HG03045 (cell line): ENCODE data around the gene TOX3.

Source experiments
- ATAC-seq: cut with Tn5 transposase; IDR thresholded peaks from one replicate; pipeline ENCODE4 v1.9.1; 2021; ENCODE audit warnings: mild to moderate bottlenecking, moderate library complexity; ENCODE audit not compliant: unreplicated experiment

TOX3 gene

DNA sequence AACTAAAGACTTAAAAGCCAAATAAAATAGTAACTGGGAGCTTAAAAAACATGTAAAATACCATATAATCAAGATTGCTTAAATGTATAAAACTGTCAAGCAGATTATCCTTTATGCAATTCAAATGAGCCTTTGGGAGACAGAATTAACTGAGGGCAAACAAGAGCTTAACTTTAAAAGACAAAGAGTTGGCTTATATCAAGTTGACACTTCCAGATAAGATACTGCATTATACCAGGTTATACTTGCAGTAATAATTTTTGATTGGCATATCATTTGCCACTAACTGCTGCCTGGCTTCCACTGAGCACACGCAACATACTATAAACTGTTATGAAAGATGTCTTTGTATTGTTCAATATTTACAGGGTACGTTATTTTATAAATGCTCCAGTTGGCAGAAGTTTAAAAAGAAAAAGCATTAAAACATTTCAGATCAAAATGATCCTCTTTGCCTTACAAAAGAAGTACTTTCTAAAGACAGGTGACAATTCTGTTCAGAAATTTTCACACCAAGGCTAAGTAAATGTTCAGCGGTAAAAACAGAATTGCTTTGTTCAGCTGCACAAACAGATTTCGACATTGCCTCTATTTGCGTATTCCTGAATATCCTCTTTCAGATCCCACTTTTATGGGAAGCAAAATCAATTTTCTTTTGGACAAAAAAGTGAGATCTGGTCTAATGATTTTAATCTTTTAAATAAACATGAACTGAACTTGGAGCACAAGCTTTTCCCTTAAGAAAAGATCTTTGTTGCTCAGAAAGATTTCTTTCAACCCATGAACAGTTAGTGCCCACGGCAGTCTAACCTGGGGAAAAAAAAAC, 50.7 kb downstream of the TOX3 start:
- ATAC-seq: no peak

DNA sequence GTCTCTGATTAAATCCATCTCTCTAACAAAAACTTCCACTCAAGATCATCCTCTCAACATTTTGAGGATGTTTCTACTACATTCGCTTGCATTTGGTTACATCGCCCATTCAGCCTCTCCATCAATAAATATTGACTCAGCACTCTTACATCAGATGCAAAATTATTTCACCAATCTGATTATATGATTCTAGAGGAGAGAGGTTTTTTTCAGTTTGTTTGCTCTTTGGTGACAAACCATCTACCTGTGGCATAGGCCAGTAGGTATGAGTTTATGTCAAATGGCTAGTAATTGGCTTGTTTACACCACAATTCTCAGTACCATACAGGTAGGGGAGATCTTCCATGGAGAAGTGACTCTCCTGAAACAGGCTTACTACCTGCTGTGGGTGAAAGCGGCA, 52.3 kb downstream of the TOX3 start:
- ATAC-seq: no peak

DNA sequence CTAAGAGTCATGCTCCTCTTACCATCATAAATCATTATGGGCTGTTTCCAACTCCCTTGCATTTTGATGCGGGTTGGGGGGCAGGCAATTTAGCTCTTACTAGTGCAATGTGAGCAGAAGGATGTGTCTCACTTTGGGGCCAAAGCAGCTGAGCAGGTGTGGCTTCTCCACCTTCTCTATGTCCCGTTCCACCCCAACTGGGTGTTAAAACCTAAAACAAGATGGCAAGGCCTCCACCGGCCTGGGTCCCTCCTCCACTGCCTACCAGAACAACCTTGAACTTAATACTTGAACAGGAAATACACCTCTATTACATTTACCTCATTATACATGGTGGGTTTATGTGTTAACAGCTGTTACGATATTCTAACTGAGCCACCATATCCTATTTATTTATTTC, 52.8 kb downstream of the TOX3 start:
- no peak for ATAC-seq

DNA sequence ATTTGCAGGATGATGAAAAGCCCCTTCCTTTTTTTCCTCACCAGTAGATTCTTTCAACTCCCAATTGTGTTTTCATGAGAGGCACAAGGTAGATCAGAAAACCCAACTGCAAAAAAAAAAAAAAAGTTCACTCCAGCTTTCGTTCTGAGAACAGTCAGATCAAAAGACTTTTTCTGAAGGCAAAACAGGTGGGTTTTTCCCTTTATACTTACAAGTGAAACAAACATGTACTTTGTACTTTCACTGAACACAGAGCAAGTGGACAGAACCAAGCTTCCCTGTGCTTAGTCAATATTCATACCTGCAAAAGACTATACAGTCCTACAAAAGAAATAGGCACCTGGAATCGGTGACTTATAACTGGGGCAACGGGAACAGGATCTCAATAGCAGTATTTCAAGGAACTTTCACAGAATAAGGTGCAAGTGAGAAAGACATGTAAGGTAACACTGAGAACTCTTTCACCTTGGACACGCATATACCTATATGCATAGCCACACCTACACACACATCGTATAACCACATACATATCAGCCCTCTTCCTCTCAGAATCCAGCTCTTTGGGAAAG, 54.1 kb downstream of the TOX3 start:
- peak; percentile 69 for ATAC-seq

DNA sequence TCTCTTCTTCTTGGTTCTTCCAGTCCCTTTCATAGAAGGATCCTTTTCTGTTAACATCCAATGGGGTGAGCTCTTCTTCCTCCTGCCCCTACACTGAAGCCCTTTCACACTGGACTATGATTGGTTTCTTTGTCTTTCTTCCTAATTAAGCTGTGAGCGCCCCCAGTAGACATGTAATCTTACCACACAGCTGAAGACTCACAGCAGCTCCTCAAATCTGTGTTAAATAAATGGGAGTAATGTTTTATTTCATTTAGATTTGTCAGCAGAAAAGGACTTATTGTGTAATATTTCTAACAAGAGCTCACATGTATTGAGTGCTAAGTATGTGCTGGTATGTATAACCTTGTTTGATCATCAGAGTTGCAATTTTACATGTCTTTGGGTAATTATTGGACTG, 55.7 kb downstream of the TOX3 start:
- ATAC-seq: no peak

DNA sequence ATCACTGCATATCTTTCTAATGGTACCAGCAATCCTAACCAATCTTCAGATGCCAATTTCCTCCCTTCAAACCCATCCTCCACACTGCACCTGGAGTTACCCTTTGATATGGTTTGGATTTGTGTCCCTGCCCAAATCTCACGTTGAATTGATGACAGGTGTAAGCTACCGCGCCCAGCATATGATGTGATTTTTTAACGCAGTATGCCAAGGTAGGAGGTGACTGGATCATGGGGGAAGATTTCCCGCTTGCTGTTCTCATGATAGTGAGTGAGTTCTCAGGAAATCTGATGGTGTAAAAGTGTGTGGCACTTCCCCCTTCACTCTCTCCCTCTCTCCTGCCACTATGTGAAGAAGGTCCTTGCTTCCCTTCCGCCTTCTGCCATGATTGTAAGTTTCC, 57.0 kb downstream of the TOX3 start:
- no peak for ATAC-seq

DNA sequence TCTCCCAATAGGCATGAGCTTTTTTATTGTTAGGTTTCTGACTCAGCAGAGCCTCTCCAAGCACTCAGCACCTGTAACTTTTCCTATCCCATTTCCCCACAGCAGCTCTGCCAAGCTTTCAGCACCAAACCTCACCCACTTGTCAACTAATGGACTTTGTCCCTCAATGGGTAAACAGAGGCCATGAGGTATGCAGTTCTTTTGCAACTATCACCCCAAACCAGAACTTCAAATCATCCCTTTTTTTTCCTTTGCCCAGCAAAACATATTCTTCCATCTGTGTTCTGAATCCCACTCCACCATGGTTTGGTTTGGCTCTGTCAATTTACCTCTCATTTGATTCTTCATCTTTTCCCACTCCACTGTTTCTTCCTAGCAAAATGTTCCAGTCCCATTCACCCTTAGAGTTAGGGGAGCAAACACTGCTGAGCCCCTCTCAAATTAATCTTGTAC, 58.1 kb downstream of the TOX3 start:
- no peak for ATAC-seq

DNA sequence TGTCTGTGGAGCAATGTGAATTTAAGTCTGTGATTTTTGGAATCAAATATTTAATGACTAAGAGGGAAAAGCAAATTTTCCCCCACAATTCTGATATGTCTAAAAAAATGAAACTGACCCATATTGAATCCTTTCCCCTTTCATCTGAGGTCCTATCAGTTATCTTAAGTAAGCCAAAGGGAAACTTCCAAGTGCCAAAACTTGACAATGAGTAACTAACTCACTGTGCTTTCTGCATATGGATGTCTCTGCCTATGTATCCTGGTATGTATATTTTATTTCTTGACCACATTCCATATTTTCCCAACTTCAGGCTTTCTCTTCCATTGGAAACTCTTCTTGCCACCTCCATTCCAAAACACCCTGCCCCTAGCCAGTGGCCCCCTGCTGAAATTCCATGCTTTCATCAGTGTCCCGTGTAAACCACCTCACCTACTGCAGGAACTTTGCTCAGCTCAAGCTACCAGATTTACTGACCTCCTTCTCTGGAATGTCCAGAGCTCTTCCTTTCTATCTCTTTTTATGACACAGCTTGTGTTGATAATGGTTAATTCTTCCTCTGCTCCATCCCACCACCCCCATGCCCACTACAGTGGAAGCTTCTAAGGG, 59.0 kb downstream of the TOX3 start:
- ATAC-seq: no peak

DNA sequence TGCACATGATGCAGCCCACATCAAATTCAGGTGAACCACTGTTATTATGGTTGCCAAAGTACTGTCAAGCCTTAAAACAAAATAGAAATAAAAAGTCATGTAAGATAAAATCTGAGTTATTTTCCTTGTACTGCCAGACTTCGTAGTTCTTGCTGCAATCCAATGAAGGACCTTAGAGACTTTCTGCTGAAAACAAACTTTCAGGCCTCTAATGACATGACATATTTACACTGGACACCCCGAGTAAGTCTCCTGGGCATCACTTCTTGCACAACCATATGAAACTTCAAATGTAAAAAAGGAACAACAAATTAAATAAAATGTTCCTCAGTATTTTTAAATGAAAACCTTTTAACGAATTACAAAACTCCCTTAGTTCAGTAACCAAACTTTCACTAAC, 66.7 kb downstream of the TOX3 start:
- ATAC-seq: no peak

DNA sequence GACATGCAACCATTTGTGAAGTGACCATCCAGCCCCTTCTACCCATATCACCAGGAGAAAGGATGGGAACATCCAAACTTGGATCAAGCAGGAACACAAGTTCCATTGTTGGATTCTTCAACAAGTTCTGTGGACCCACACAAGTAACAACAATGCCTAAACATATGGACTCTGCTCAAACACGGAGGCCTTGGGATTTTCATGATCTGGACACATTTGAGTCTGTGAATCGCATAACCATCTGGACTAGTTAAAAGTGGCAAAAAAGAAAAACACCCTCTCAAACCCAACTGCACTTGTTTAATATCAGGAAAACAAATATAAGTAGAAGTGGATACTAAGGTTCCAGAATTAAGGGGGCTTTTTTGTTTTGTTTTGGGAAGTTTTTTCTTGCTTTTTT, 70.8 kb downstream of the TOX3 start:
- ATAC-seq: no peak

DNA sequence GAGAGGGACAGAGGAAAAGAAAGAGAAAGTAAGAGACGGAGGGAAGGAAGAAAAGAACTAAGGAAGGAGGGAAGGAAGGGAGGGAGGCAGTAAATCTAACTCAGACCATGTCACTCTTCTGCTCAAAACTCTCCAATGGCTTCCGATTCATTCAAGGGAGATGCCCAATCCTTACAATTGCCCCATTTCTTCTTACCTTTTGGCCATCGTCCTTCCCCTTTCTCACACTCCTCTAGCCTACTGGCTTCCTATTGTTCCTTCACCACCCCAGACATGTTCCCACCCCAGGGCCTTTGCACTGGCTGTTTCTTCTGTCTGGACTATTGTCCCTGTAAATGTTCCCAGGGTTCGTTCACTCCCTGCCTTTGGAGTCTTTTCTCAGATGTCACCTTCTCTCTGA, 72.3 kb downstream of the TOX3 start:
- no peak for ATAC-seq

DNA sequence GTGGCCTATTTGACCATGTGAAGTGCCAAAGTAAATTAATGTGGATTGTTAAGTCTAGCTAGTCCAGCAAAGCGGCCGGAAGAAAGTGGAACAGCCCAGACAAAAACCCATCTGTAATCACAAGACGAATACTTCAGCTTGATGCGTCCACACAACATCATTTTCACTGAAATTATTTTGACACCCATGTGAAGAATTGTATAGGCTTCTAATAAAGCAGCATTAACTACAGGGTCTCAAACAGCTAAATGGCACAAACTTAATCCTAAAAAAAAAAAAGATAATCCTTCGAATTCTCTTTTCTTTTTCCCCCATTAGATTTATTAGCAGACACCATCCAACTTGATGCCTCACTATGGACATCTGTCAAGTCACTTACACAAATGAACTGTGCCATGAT, 73.8 kb downstream of the TOX3 start:
- no peak for ATAC-seq

DNA sequence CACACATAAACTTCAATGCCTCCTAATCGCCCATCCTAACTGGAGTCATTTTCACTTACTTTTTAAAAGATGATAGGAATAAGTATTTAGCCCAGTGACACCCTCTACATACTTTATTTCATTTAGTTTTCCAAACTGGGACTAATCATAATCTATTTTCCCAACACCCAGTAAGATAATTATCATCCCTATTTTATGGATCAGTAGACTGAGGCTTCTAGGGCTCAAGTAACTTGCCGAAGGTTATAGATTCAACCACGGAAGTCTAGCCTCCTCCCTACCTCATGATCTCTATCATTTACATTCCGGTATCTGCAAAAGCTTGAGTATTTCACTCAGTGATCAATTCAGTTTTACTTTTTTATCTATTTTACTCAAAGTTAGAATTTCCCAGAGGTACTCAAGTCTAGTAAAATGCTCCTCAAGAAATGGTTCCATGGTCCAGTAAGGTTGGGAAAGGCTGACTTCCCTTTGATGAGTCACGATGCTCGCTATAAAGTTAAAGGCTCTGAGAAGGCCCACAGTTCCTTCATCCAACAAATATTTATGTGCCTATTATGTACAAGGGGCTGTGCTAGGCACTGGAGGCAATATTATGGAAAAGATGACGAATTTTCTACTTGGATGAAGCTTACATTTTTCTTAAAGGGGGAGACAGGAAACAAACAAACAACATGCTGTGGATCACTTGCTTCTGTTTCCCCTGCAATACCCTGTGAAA, 75.1 kb downstream of the TOX3 start:
- ATAC-seq: no peak

DNA sequence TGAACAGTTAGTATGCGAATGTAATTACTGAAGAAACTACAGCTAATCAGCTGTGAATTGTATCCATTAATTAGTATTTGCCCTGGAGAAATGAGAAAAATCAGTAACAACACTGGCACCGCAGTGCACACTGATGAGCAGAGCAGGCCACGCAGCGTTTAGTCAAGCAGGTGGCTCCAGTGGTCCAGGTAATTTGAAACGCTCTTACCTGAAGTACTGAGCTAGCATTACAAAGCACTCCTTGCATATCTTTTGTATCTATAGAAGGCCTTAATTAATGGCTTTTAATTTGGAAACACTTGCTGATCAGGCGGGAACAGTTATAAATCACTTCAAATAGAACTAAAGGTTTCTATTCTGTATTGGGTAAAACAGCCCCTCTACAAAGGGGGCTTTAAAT, 76.4 kb downstream of the TOX3 start:
- ATAC-seq: no peak

DNA sequence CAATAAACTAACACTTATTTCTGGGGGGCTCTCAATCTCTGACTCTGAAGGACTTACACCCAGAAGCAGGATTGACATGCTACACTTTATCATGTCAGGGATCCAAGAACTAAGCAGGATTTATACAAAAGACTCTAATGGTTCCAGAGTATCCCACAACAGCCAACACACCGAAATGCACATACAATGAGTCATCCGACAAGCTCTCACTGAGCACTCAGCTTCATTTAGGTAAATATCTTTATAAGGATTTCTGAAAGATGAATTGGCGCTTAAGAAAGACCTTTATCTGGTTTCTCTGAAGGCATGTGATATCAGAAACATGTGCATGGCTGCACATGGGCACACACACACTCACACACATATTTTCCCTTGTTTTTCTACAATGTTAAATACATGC, 77.2 kb downstream of the TOX3 start:
- no peak for ATAC-seq

DNA sequence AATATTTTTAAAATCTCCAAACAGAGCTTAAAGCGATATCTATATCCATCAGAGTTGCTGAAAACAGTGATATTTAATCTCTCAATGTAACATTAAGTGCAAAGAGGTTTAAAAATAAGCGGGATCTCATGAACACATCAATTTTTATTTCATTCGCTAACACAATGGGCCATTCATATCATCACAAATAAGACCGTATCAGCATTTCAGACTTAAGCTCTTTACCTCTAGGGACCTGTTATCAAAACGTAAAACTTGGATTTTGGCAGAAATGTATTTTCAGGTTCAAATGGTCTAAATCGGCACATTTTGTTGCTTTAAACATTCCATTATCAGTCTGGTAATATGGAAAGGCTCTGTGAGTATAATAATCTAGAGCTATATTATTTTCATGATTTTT, 77.9 kb downstream of the TOX3 start:
- ATAC-seq: no peak

DNA sequence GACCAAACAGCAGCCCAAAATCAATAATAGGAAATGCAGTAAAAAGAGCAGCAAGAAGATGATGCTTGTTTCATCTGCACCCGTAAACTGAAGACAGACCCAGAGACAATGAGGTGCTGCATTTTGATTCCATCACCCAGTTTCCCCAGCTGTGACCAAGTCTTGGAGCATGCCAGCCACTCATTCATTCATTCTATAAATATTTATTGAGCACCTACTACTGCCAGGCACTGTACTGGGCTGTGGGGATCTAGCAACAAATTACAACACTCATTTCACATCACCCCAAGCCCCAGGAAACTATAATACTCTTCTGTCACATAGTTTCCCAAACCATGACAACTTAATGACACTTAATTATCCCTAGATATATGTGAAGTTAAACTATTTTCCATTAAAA, 79.2 kb downstream of the TOX3 start:
- no peak for ATAC-seq

DNA sequence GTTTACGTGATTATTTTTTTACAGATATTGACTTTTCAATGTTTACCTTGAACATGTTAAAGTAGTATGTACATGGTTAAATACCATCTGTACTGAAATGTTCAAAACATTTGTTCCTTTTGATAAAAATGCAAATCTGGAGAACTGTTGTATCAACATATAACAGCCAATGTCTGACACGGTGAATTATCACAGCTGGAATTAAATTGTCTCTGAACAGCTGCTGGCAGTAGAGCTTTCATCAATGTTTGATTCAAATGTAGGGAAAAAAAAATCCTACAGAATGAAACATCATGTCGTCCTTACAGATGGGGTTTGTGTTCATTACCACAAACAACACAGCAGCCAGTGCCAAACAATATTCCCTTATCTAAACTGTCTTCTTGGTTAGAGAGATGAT, 79.9 kb downstream of the TOX3 start:
- ATAC-seq: no peak

DNA sequence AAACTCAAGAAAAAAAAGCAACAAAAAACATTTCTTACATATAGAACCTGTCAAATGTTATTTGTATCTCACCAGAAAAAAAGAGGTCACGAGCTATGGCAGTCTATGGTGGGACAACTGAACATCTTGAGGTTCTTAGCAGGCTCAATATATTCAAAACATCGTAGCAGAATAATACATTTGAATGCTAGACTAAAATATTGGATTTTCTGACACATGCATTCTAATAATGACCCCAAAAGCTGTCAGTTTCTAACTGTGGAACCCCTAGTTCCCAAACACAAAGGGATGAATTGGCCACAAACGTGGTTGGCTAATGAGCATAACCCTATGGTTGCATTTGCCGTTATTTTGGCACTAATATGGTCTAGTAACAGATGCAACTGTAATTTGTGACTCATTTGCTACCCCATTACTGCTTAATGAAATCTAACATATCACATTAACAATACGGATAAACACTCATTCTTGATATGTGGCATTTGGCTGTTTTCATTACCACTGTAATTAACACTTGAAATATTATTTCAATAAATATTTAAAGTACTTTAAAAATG, 81.2 kb downstream of the TOX3 start:
- ATAC-seq: no peak

DNA sequence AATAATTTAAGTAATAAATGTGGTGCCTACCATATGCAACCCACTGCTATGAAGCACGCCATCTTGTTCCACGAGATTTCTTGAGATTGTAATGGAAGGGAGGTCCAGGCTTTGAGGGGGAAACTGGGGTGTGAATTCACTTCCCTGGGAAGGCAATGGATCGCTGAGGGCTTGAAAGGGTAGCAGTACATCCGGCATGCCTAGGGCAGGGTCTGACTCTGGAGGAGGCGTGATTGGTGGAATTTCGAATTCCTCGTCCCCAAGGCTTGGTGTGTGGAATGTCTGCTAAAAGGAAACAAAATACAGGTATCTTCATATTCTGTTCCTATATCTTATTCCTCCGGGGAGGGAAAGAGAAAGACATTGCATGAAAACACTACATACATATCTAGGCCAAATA, 83.0 kb downstream of the TOX3 start:
- ATAC-seq: no peak

DNA sequence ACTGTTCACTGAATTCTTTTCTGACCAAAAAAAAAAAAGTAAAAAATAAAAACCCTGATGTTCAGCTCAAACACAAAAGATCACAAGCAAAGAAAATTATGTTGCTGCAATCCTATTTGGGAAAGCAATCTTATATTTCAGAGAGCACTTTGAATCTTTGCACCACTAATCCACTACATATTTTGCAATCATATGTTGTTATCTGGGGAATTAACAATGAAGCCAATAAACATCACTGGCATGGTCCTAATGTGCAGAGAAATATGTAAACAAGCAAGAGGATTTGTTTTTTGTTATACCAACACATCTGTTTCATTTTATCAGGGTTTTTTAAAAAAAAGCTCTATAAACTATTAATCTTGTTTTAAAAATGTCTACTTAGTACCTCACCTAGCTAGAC, 84.1 kb downstream of the TOX3 start:
- ATAC-seq: no peak
